Endodermal cell (in vitro differentiated cells): ENCODE measurements around the gene TBL1X. TPM values are rescaled to one million over a fixed set of nuclear protein-coding genes. Genes with fewer than 3 reads are reported as not detected.

Experiments used
- DNase-seq: peaks from one replicate; pipeline ENCODE4 v3.0.0-alpha.2; 2017
- H3K27ac ChIP-seq: 2 replicates; pipeline ENCODE4 v1.5.1; 2013; ENCODE audit warnings: mild to moderate bottlenecking, low read depth, low read length, moderate library complexity
- H3K27me3 ChIP-seq: 2 replicates; pipeline ENCODE4 v1.6.1; 2013; ENCODE audit warnings: mild to moderate bottlenecking, low read length, moderate library complexity; ENCODE audit not compliant: insufficient read depth, control insufficient read depth, poor library complexity, severe bottlenecking
- H3K36me3 ChIP-seq: 2 replicates; pipeline ENCODE4 v1.7.0; 2013; ENCODE audit warnings: mild to moderate bottlenecking, low read length, moderate library complexity; ENCODE audit not compliant: control insufficient read depth, insufficient read depth
- H3K4me1 ChIP-seq: one replicate; pipeline ENCODE4 v1.7.0; 2013; ENCODE audit warnings: low read length; ENCODE audit not compliant: control insufficient read depth, insufficient read depth
- H3K4me3 ChIP-seq: 2 replicates; pipeline ENCODE4 v1.5.1; 2013; ENCODE audit warnings: mild to moderate bottlenecking, low read length, moderate library complexity
- H3K9ac ChIP-seq: 2 replicates; pipeline ENCODE4 v1.6.1; 2013; ENCODE audit warnings: mild to moderate bottlenecking, low read length, moderate library complexity; ENCODE audit not compliant: poor library complexity, severe bottlenecking; ENCODE audit errors: extremely low read depth
- H3K9me3 ChIP-seq: 2 replicates; pipeline ENCODE4 v1.6.1; 2013; ENCODE audit warnings: mild to moderate bottlenecking, low read length, moderate library complexity; ENCODE audit not compliant: control insufficient read depth
- H3K27ac Mint-ChIP-seq: 2 replicates; pipeline ENCODE4 v1.8.0; 2020; ENCODE audit warnings: mixed read lengths
- H3K27me3 Mint-ChIP-seq: 2 replicates; pipeline ENCODE4 v1.8.0; 2021; ENCODE audit warnings: mild to moderate bottlenecking, mixed read lengths; ENCODE audit not compliant: insufficient read depth
- H3K36me3 Mint-ChIP-seq: 2 replicates; pipeline ENCODE4 v1.8.0; 2020; ENCODE audit warnings: low read depth, mixed read lengths
- H3K4me1 Mint-ChIP-seq: 2 replicates; pipeline ENCODE4 v1.8.0; 2020; ENCODE audit warnings: mixed read lengths
- H3K4me3 Mint-ChIP-seq: 2 replicates; pipeline ENCODE4 v1.8.0; 2020; ENCODE audit warnings: mild to moderate bottlenecking, moderate library complexity, mixed read lengths
- H3K9me3 Mint-ChIP-seq: 2 replicates; pipeline ENCODE4 v1.8.0; 2020; ENCODE audit warnings: mild to moderate bottlenecking, mixed read lengths
- WGBS, 2 experiments: methylation state at CpG; one replicate each; pipeline versions ENCODE4 v1.1.5 to v1.1.7; 2013; ENCODE audit warnings: missing lambda C conversion rate in 2 of 2, mixed read lengths in 1 of 2; ENCODE audit not compliant: insufficient coverage in 1 of 2, insufficient read length in 1 of 2; 5-methylcytosine and 5-hydroxymethylcytosine counted together
- total RNA-seq, 2 donors: library from RNA; stranded (reverse); fragmentation: NEBNext Ultra II Directional in 1 of 2; extraction: Animal tissue kit (Norgen Biotek cat#: 25700) in 1 of 2; gene quantifications; 2 replicates in 1 of 2; 3 replicates in 1 of 2; pipeline ENCODE4 v1.2.1, GENCODE V29; 2021
- TF ChIP-seq, protein P1 (sequence below): fragments of 200-600 bp; sonication (generic); conservative IDR thresholded peaks from 2 replicates; pipeline ENCODE4 v1.5.0; 2021; ENCODE audit warnings: antibody characterized with exemption, mild to moderate bottlenecking

Gene TBL1X
- total RNA-seq, 2 donors from 2014 or later = 19.1 to 24.1 TPM

- Mint-ChIP-seq H3K36me3 (peaks cover 27% of the 10 kb centered on the region), H3K9me3 (peaks cover 71% of the 10 kb centered on the region)
Measured at GRCh38 chrX:9510366-9510765, 45.5 kb downstream of the TBL1X start.

GRCh38 chrX:9510980-9511379 lies 46.1 kb downstream of the TBL1X start:
- H3K9me3 ChIP-seq = no peaks in the 10 kb centered on the region
- peaks cover 72% of the 10 kb centered on the region for H3K9me3 Mint-ChIP-seq
- H3K9ac ChIP-seq = no peak overlapping the region
- H3K4me3 ChIP-seq = no peak overlapping the region
- H3K36me3 Mint-ChIP-seq = peaks cover 23% of the 10 kb centered on the region
- H3K27ac ChIP-seq = no peak overlapping the region
- no peaks in the 10 kb centered on the region for H3K27me3 ChIP-seq
- no peak overlapping the region for H3K4me3 Mint-ChIP-seq
- 83 to 93% methylated on average over 1 to 3 of the region's 3 CpGs for WGBS, 2 experiments
- TF ChIP-seq, protein P1, sequence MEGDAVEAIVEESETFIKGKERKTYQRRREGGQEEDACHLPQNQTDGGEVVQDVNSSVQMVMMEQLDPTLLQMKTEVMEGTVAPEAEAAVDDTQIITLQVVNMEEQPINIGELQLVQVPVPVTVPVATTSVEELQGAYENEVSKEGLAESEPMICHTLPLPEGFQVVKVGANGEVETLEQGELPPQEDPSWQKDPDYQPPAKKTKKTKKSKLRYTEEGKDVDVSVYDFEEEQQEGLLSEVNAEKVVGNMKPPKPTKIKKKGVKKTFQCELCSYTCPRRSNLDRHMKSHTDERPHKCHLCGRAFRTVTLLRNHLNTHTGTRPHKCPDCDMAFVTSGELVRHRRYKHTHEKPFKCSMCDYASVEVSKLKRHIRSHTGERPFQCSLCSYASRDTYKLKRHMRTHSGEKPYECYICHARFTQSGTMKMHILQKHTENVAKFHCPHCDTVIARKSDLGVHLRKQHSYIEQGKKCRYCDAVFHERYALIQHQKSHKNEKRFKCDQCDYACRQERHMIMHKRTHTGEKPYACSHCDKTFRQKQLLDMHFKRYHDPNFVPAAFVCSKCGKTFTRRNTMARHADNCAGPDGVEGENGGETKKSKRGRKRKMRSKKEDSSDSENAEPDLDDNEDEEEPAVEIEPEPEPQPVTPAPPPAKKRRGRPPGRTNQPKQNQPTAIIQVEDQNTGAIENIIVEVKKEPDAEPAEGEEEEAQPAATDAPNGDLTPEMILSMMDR = no peak
- no peaks in the 10 kb centered on the region for H3K4me1 Mint-ChIP-seq
- H3K27me3 Mint-ChIP-seq = no peaks in the 10 kb centered on the region
- no peaks in the 10 kb centered on the region for H3K4me1 ChIP-seq
- DNase-seq = no peak
- no peaks in the 10 kb centered on the region for H3K36me3 ChIP-seq
- no peak overlapping the region for H3K27ac Mint-ChIP-seq

More at GRCh38 chrX:9510366-9510765, 45.5 kb downstream of the TBL1X start:
- H3K36me3 ChIP-seq = no peaks in the 10 kb centered on the region
- Mint-ChIP-seq H3K4me1 (no peaks in the 10 kb centered on the region), H3K27me3 (no peaks in the 10 kb centered on the region), H3K27ac (no peak overlapping the region), H3K4me3 (no peak overlapping the region)
- no peaks in the 10 kb centered on the region for H3K9me3 ChIP-seq
- TF ChIP-seq, protein P1 = no peak
- no peak for DNase-seq
- 100% methylated on average over 1 to 2 of the region's 2 CpGs for WGBS, 2 experiments
- no peak overlapping the region for H3K4me3 ChIP-seq
- H3K27me3 ChIP-seq = no peaks in the 10 kb centered on the region
- no peaks in the 10 kb centered on the region for H3K4me1 ChIP-seq
- no peak overlapping the region for H3K27ac ChIP-seq
- no peak overlapping the region for H3K9ac ChIP-seq

DNA sequence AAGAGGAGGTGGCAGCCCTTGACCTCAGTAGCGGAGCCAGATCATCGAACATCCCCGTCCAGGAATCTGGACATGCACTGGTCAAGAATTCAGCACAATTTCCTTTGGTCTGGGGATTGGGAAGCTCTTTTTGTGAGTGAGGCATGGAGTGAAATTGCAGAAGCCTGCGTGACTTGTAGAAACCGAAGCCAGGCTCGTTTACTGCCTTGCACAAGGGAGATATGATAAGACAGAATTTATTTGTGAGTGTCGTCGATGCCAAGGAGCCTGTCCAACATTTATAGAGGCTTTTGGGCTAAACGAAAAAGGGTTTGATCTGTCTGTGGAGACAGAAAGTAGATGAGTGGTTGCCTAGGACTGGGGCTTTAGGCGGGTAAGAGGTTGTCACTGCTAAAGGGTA lies 50.6 kb downstream of the TBL1X start:
- H3K4me1 Mint-ChIP-seq = peaks cover 11% of the 10 kb centered on the region
- peaks cover 67% of the 10 kb centered on the region for H3K9me3 Mint-ChIP-seq
- no peak overlapping the region for H3K4me3 Mint-ChIP-seq
- no peaks in the 10 kb centered on the region for H3K27me3 Mint-ChIP-seq
- H3K4me1 ChIP-seq = no peaks in the 10 kb centered on the region
- no peaks in the 10 kb centered on the region for H3K9me3 ChIP-seq
- H3K9ac ChIP-seq = no peak overlapping the region
- H3K27me3 ChIP-seq = no peaks in the 10 kb centered on the region
- no peak overlapping the region for H3K27ac Mint-ChIP-seq
- no peak overlapping the region for H3K27ac ChIP-seq
- no peaks in the 10 kb centered on the region for H3K36me3 ChIP-seq
- TF ChIP-seq, protein P1 = no peak
- no peak for DNase-seq
- H3K4me3 ChIP-seq = no peak overlapping the region
- WGBS, 2 experiments = 93 to 100% methylated on average over 2 to 10 of the region's 10 CpGs
- H3K36me3 Mint-ChIP-seq = peaks cover 9% of the 10 kb centered on the region
